HFF-Myc (cell line): ENCODE data around the gene CFP.

ENCODE experiments used
- DNase-seq: peaks from one replicate; pipeline ENCODE4 v3.0.0-alpha.2; 2011; ENCODE audit warnings: low read depth; ENCODE audit errors: extremely low read depth
- H3K4me3 ChIP-seq: replicated peaks from 2 replicates; pipeline ENCODE4 v1.5.1; 2011; ENCODE audit warnings: low read depth, mild to moderate bottlenecking, control low read depth, low read length
- CTCF ChIP-seq: IDR thresholded peaks from 2 replicates; pipeline ENCODE4 v1.5.1; 2012; ENCODE audit warnings: mild to moderate bottlenecking, low read depth, low read length, control low read depth; ENCODE audit errors: missing control alignments

The CFP gene

GRCh38 chrX:47613082-47613481, 16.6 kb downstream of the CFP start:
- no peak for DNase-seq
- no peak for TF ChIP-seq CTCF
- H3K4me3 ChIP-seq = no peak overlapping the region

- H3K4me3 ChIP-seq = no peak overlapping the region
- TF ChIP-seq CTCF = no peak
- DNase-seq = no peak
Measured at GRCh38 chrX:47612418-47612817, 17.3 kb downstream of the CFP start.

- TF ChIP-seq CTCF = no peak
- no peak for DNase-seq
- H3K4me3 ChIP-seq = no peak overlapping the region
Measured at GRCh38 chrX:47611926-47612325, 17.8 kb downstream of the CFP start.

- TF ChIP-seq CTCF = no peak
- H3K4me3 ChIP-seq = no peak overlapping the region
- no peak for DNase-seq
Measured at GRCh38 chrX:47611489-47611888, 18.2 kb downstream of the CFP start.

GRCh38 chrX:47610511-47610910, 19.2 kb downstream of the CFP start:
- TF ChIP-seq CTCF = no peak
- DNase-seq = no peak
- no peak overlapping the region for H3K4me3 ChIP-seq

- no peak overlapping the region for H3K4me3 ChIP-seq
- no peak for TF ChIP-seq CTCF
- DNase-seq = no peak
Measured at GRCh38 chrX:47608130-47608810, 21.5 kb downstream of the CFP start.

- no peak overlapping the region for H3K4me3 ChIP-seq
- DNase-seq = no peak
- TF ChIP-seq CTCF = no peak
Measured at GRCh38 chrX:47607091-47607490, 22.6 kb downstream of the CFP start.
